ENCODE results near the gene MS4A1.

DNA sequence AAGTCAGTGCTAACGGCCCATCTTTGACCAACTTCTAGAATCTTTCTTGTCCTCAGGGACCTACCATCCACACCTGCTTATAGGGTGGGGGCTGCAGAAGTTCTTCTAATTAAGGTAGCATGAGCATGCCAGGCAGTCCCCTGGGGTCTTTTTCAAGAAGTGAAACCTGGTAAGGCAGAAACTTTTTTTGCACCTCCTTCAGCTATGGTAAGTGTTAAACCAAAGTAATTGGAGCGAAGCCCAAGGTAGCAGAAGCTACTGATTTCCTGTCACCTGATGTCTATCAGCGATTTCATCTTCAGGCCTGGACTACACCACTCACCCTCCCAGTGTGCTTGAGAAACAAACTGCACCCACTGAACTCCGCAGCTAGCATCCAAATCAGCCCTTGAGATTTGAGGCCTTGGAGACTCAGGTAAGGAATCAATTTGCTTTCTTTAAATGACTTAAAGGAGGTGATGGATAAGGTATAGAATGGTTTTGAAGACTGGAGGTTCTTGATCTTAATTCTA is at the start of gene MS4A1:
- TF ChIP-seq, protein P1, sequence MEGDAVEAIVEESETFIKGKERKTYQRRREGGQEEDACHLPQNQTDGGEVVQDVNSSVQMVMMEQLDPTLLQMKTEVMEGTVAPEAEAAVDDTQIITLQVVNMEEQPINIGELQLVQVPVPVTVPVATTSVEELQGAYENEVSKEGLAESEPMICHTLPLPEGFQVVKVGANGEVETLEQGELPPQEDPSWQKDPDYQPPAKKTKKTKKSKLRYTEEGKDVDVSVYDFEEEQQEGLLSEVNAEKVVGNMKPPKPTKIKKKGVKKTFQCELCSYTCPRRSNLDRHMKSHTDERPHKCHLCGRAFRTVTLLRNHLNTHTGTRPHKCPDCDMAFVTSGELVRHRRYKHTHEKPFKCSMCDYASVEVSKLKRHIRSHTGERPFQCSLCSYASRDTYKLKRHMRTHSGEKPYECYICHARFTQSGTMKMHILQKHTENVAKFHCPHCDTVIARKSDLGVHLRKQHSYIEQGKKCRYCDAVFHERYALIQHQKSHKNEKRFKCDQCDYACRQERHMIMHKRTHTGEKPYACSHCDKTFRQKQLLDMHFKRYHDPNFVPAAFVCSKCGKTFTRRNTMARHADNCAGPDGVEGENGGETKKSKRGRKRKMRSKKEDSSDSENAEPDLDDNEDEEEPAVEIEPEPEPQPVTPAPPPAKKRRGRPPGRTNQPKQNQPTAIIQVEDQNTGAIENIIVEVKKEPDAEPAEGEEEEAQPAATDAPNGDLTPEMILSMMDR (IDR thresholded peaks at IDR 0.05): no peak
- TF ChIP-seq POLR2A (IDR thresholded peaks at IDR 0.05): no peak

Data from right lobe of liver (tissue), 4 donors.